NT2/D1 (cell line): ENCODE measurements around the gene BCAT1.

ENCODE experiments used
- SUZ12 ChIP-seq: IDR thresholded peaks from 2 replicates; pipeline ENCODE4 v1.6.1; 2011; ENCODE audit not compliant: insufficient read length, insufficient read depth; ENCODE audit errors: extremely low read depth
- YY1 ChIP-seq: IDR thresholded peaks from 2 replicates; pipeline ENCODE4 v1.6.1; 2011; ENCODE audit not compliant: insufficient read length, insufficient read depth
- ZNF274 ChIP-seq: IDR thresholded peaks from 2 replicates; pipeline ENCODE4 v1.6.1; 2011; ENCODE audit warnings: mild to moderate bottlenecking, low read depth, low read length

GRCh38 chr12:24769682-24770081 is 179.2 kb downstream of the BCAT1 start:
- TF ChIP-seq SUZ12 (no peak), ZNF274 (no peak), YY1 (no peak)
